HepG2 (cell line): ENCODE results near the gene TLDC2. TPM values are rescaled to one million over a fixed set of nuclear protein-coding genes. Genes with fewer than 3 reads are reported as not detected.

Experiments used
- EED ChIP-seq: sonication (generic); formaldehyde crosslinking; IDR thresholded peaks from 2 replicates; pipeline ENCODE4 v1.5.0; 2020; ENCODE audit warnings: mild to moderate bottlenecking, missing genetic modification reagents
- ELF1 ChIP-seq: sonication (generic); formaldehyde crosslinking; IDR thresholded peaks from 2 replicates; pipeline ENCODE4 v1.4.0; 2020; ENCODE audit warnings: missing genetic modification reagents
- GRHL1 ChIP-seq: sonication (generic); formaldehyde crosslinking; conservative IDR thresholded peaks from 2 replicates; pipeline ENCODE4 v1.8.0; 2022; ENCODE audit warnings: missing genetic modification reagents
- RCOR2 ChIP-seq: IDR thresholded peaks from 2 replicates; pipeline ENCODE4 v1.6.1; 2016; ENCODE audit warnings: missing biosample characterization, missing genetic modification reagents
- SETDB1 ChIP-seq: sonication (generic); formaldehyde crosslinking; IDR thresholded peaks from 2 replicates; pipeline ENCODE4 v1.5.1; 2020; ENCODE audit warnings: missing genetic modification reagents, mild to moderate bottlenecking, borderline replicate concordance
- SOX6 ChIP-seq, 2 experiments: fragments of 450-650 bp in 1 of 2; sonication (generic) in 1 of 2; formaldehyde crosslinking in 1 of 2; IDR thresholded peaks; 2 replicates each; pipeline versions ENCODE4 v1.4.0 to v1.6.1; 2017 to 2020; ENCODE audit warnings: antibody characterized with exemption in 1 of 2, mild to moderate bottlenecking in 1 of 2, missing genetic modification reagents in 1 of 2
- TCF12 ChIP-seq, 2 experiments: fragments of 450-650 bp in 1 of 2; sonication (generic) in 1 of 2; formaldehyde crosslinking in 1 of 2; IDR thresholded peaks; 2 replicates each; pipeline versions ENCODE4 v1.6.1 to v1.8.0; 2017 to 2022; ENCODE audit warnings: antibody characterized with exemption in 1 of 2, mild to moderate bottlenecking in 1 of 2, missing genetic modification reagents in 1 of 2, moderate library complexity in 1 of 2
- ZBTB40 ChIP-seq, 2 experiments: fragments of 450-650 bp in 1 of 2; sonication (generic) in 1 of 2; formaldehyde crosslinking in 1 of 2; IDR thresholded peaks; 2 replicates each; pipeline versions ENCODE4 v1.6.1 to v1.8.0; 2016 to 2022; ENCODE audit warnings: antibody characterized with exemption in 1 of 2, mild to moderate bottlenecking in 1 of 2, missing genetic modification reagents in 1 of 2
- ZBTB42 ChIP-seq: sonication (generic); formaldehyde crosslinking; IDR thresholded peaks from 2 replicates; pipeline ENCODE4 v1.5.0; 2020; ENCODE audit warnings: mild to moderate bottlenecking, missing genetic modification reagents
- ZC3H4 ChIP-seq: sonication (generic); formaldehyde crosslinking; IDR thresholded peaks from 2 replicates; pipeline ENCODE4 v1.4.0; 2020; ENCODE audit warnings: missing genetic modification reagents, borderline replicate concordance
- ZNF12 ChIP-seq: sonication (generic); formaldehyde crosslinking; IDR thresholded peaks from 2 replicates; pipeline ENCODE4 v1.5.0; 2020; ENCODE audit warnings: missing genetic modification reagents
- ZNF33B ChIP-seq: sonication (generic); formaldehyde crosslinking; IDR thresholded peaks from 2 replicates; pipeline ENCODE4 v1.5.1; 2020; ENCODE audit warnings: mild to moderate bottlenecking, missing genetic modification reagents
- ZNF629 ChIP-seq: sonication (generic); formaldehyde crosslinking; conservative IDR thresholded peaks from 2 replicates; pipeline ENCODE4 v1.5.0; 2020; ENCODE audit warnings: missing genetic modification reagents
- ZNF710 ChIP-seq: sonication (generic); formaldehyde crosslinking; IDR thresholded peaks from 2 replicates; pipeline ENCODE4 v1.5.0; 2020; ENCODE audit warnings: mild to moderate bottlenecking, missing genetic modification reagents, borderline replicate concordance
- polyA plus RNA-seq, 8 experiments: library from polyadenylated mRNA; depleted of rRNA in 3 of 8; stranded (reverse) in 7 of 8; unstranded in 1 of 8; fragments of >200 nt; fragmentation: Illumina TruSeq in 4 of 8; extraction: Trizol in 4 of 8; gene quantifications; 2 replicates each; pipeline versions ENCODE4 v1.2.1 to v1.2.3, GENCODE V29; 2011 to 2016; ENCODE audit warnings: low read depth in 4 of 8, missing spikeins in 1 of 8, mixed read lengths in 1 of 8; ENCODE audit not compliant: insufficient read depth in 1 of 8
- total RNA-seq, 5 experiments: library from RNA; depleted of rRNA; stranded (reverse); fragments of >200 nt; fragmentation: Illumina TruSeq; extraction: Trizol; gene quantifications; 2 replicates each; pipeline ENCODE4 v1.2.3, GENCODE V29; 2016; ENCODE audit warnings: low read depth in 1 of 5

TLDC2 gene
- total and polyA plus RNA-seq, 2 of the 13 experiments (the other 11 are each of a cell fraction or from before 2014, with no cell fraction given): 1.5 to 1.6 TPM

GRCh38 chr20:36871640-36872570 is 4.0 kb upstream of the TLDC2 start (continued):
- TF ChIP-seq ZNF33B: 0 out of 2 replicates have a peak, but pooled peaks have one; percentile 42
- no peak for TF ChIP-seq GRHL1 (CRISPR knock-in tag)
- TF ChIP-seq EED: peak; percentile 83; the same call in 1 of the 2 replicates
- no peak for TF ChIP-seq ZBTB42 (CRISPR knock-in tag)
- no peak for TF ChIP-seq ZBTB40 (IDR thresholded peaks at IDR 0.05)
- TF ChIP-seq ZBTB40 (CRISPR knock-in tag; IDR thresholded peaks at IDR 0.05): no peak
- TF ChIP-seq SETDB1 (CRISPR knock-in tag): no peak
- peak; percentile 62; the same call in 1 of the 2 replicates for TF ChIP-seq RCOR2 (CRISPR knock-in tag)
- TF ChIP-seq SOX6 (IDR thresholded peaks at IDR 0.05): no peak
- peak; percentile 71 for TF ChIP-seq SOX6 (CRISPR knock-in tag; IDR thresholded peaks at IDR 0.05)
- peak; percentile 53 for TF ChIP-seq ZNF629 (CRISPR knock-in tag)
- TF ChIP-seq ZNF12 (CRISPR knock-in tag): peak; percentile 17
- TF ChIP-seq ZC3H4 (CRISPR knock-in tag): no peak
- TF ChIP-seq ELF1 (CRISPR knock-in tag): peak; percentile 41; the same call in 1 of the 2 replicates
- peak; percentile 60; the same call in 1 of the 2 replicates for TF ChIP-seq ZNF710
- TF ChIP-seq TCF12 (IDR thresholded peaks at IDR 0.05): no peak
- no peak for TF ChIP-seq TCF12 (CRISPR knock-in tag; IDR thresholded peaks at IDR 0.05)
